Hepatocyte (in vitro differentiated cells): ENCODE measurements around the gene SMG9.

Source experiments
- EZH2phosphoT487 ChIP-seq: fragments of 200-600 bp; sonication (generic); IDR thresholded peaks from one replicate; pipeline ENCODE4 v1.6.1; 2018; ENCODE audit warnings: antibody characterized with exemption, mild to moderate bottlenecking, low read depth, moderate library complexity; ENCODE audit not compliant: unreplicated experiment, severe bottlenecking
- TF ChIP-seq, protein P1 (sequence below): fragments of 200-600 bp; sonication (generic); IDR thresholded peaks from 2 replicates; pipeline ENCODE4 v1.5.1; 2016; ENCODE audit warnings: antibody characterized with exemption, mild to moderate bottlenecking; ENCODE audit not compliant: poor library complexity

DNA sequence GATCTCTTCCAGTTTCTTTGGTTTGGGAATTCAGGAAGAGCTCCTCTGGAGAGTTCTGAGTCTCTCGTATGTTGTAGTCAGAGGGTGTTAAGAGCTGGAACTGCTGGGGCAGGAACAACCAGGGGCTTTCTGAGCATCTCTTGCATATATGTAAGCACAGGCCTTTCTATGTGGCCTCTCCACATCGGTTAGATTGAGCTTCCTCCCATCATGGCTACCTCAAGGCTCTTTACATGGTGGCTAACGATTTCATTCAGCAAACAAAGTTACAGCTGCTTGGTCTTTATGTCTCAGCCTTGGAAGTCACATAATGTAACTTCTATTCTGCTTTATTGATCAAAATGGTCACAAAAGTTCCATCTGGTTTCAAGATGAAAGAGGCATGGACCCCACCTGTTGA, 64.3 kb downstream of the SMG9 start:
- TF ChIP-seq, protein P1, sequence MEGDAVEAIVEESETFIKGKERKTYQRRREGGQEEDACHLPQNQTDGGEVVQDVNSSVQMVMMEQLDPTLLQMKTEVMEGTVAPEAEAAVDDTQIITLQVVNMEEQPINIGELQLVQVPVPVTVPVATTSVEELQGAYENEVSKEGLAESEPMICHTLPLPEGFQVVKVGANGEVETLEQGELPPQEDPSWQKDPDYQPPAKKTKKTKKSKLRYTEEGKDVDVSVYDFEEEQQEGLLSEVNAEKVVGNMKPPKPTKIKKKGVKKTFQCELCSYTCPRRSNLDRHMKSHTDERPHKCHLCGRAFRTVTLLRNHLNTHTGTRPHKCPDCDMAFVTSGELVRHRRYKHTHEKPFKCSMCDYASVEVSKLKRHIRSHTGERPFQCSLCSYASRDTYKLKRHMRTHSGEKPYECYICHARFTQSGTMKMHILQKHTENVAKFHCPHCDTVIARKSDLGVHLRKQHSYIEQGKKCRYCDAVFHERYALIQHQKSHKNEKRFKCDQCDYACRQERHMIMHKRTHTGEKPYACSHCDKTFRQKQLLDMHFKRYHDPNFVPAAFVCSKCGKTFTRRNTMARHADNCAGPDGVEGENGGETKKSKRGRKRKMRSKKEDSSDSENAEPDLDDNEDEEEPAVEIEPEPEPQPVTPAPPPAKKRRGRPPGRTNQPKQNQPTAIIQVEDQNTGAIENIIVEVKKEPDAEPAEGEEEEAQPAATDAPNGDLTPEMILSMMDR, result no peak
- no peak for TF ChIP-seq EZH2phosphoT487
